Breast epithelium (tissue), 3 donors: Measurements from ENCODE around the gene TSPAN2.

Experiments used
- CTCF ChIP-seq, 3 donors: fragments of 450-650 bp; IDR thresholded peaks; one replicate each; pipeline ENCODE4 v1.5.1; 2016 to 2017; ENCODE audit warnings: antibody characterized with exemption in 3 of 3, mild to moderate bottlenecking in 3 of 3, moderate library complexity in 3 of 3
- POLR2A ChIP-seq: fragments of 450-650 bp; IDR thresholded peaks from one replicate; pipeline ENCODE4 v1.6.1; 2016; ENCODE audit warnings: antibody characterized with exemption, mild to moderate bottlenecking, moderate library complexity

GRCh38 chr1:115074839-115075534 lies 14.3 kb downstream of the TSPAN2 start:
- TF ChIP-seq POLR2A = no peak
- TF ChIP-seq CTCF (IDR thresholded peaks at IDR 0.05) = no peak
